ENCODE data around the gene PPP6R2.
A peak's percentile ranks its signal among the peaks of the same experiment; 100 is the strongest.

The PPP6R2 gene

DNA sequence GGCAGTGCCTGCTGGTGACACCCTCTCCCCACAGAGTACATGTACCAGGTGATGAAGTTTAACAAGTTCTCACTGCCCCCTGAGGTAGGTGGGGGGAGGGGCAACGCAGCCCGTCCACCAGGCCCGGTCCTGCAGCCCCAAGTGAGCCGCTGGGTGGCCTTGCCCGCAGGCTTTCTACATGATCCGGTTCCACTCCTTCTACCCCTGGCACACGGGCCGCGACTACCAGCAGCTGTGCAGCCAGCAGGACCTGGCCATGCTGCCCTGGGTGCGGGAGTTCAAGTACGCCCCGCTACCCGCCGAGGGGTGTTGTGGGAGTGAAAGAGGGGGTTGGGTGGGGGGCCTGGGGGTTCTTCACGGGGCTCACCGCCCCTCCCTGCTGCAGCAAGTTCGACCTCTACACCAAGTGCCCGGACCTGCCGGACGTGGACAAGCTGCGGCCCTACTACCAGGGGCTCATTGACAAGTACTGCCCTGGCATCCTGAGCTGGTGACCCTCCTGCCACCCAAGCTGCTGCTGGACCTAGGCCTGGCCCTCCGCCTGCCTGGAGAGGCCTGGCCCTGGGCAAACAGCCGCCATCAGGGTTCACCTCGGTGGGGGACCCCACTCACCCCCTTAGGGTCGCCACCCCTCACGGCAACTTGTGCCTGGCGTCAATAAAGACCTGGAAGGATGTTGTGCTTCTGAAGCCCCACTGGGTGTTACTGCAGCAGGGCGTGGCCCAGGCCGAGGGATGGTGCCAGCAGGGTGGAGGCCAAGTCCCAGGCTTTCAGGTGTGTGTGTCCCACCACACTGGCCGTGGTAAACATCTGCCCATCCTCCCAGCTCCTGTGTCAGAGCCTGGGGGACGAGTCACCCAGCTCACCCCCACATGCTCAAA lies 146.5 kb downstream of the PPP6R2 start:
- DNase-seq = no peak

DNA sequence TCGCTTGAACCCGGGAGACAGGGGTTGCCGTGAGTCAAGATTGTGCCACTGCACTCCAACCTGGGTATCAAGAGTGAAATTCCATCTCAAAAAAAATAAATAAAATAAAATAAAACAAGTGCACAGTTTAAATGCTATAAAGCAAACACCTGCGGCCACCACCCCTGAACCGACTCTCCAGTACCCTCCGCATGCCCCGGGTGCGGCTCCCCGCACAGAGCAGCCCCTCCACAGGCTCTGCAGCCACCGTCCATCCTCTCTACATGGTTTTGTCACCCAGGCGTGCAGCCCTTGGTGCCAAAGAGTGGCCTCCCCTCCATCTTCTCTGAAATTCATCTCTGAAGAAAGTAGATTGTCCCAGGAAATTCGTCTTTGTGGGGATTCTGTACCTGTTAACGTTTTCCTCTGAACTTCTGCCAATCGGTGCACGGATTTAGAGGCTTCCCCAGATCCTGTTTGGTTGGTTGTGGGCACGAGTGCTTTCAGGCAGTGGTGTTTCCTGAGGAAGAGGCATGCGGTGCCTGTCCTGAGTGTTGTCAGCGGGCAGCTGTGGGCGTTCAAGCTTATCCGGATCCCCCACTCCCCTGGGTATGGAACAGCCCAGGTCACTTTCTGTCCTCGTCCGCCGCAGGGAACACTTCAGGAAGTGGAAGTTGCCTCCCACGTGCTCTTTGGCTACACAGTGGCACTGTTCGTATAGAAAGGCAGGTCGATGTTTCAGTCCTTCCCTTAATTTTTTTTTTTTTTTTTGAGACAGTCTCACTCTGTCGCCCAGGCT lies 147.6 kb downstream of the PPP6R2 start:
- DNase-seq = peak in 1 of 2 experiments; percentile 33

Data from activated T-cell treated with anti-CD3 and anti-CD28 coated beads, Interleukin-2, amount 50 U/mL, for 48 hours (primary cell).